Activated CD8-positive, alpha-beta memory T cell treated with anti-CD3 and anti-CD28 coated beads for 24 hours (primary cell): Measurements from ENCODE around the gene LRCOL1.
"Not testable (repeated sequence)": the region's sequence is repeated elsewhere in the genome, so short reads cannot be mapped to it uniquely, and the experiment has no call there.

Source experiments
- DNase-seq: peaks from one replicate; pipeline ENCODE4 v3.0.0-alpha.2; 2020

The LRCOL1 gene

DNA sequence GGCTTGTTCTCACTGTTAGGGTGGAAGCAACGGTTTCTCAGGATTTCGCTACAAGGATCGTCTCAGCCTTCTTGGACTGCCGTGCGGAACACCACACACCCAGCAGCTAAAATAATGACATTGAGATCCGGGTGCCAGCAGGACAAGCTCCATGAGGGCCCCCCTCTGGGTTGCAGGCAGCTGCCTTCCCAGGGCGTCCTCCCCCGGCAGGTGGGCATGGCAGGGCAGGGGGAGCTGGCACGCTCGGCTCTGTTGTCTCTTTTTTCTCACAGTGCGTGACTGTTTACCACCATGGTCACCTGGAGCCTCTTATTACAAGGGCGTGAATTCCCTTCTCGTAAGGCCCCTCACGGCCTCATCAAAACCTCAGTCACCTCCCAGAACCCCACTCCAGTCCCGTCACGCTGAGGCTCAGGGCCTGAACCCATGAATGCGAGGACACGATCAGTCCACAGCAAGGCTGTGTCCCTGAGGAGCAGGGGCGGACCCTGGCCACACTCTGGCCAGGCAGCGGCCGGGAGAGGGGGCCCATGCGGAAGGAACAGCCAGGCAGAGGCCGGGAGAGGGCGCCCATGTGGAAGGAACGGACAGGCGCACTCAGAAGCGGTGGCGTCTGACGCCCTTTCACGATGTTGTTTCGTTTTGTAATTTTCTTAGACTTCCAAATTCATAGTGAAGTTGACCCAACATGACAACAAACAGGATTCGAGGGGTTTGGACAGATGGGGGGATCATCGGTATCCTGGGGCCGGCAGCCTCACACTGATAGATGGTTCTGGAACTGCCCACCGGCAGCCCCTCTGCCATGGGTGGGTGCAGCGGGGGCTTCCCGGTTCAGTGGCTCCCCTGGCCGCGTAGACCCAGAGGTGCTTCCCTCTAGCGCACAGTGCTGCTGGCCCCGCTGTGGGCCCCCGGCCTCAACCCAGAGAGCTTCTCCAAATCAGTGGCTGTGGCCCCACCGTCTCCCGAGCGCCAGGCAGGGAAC is 10.0 kb downstream of the LRCOL1 start:
- DNase-seq, result peak; percentile 73

DNA sequence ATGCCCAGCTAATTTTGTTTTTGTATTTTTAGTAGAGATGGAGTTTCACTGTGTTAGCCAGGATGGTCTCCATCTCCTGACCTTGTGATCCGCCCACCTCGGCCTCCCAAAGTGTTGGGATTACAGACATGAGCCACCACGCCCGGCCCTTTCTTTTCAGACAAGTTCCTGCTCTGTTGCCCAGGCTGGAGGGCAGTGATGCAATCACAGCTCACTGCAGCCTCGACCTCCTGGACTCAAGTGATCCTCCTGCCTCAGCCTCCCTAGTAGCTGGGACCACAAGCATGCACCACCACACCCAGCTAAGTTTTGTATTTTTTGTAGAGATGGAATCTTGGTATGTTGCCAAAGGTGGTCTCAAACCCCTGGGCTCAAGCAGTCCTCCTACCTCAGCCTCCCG is 10.9 kb downstream of the LRCOL1 start:
- not testable (repeated sequence) for DNase-seq

DNA sequence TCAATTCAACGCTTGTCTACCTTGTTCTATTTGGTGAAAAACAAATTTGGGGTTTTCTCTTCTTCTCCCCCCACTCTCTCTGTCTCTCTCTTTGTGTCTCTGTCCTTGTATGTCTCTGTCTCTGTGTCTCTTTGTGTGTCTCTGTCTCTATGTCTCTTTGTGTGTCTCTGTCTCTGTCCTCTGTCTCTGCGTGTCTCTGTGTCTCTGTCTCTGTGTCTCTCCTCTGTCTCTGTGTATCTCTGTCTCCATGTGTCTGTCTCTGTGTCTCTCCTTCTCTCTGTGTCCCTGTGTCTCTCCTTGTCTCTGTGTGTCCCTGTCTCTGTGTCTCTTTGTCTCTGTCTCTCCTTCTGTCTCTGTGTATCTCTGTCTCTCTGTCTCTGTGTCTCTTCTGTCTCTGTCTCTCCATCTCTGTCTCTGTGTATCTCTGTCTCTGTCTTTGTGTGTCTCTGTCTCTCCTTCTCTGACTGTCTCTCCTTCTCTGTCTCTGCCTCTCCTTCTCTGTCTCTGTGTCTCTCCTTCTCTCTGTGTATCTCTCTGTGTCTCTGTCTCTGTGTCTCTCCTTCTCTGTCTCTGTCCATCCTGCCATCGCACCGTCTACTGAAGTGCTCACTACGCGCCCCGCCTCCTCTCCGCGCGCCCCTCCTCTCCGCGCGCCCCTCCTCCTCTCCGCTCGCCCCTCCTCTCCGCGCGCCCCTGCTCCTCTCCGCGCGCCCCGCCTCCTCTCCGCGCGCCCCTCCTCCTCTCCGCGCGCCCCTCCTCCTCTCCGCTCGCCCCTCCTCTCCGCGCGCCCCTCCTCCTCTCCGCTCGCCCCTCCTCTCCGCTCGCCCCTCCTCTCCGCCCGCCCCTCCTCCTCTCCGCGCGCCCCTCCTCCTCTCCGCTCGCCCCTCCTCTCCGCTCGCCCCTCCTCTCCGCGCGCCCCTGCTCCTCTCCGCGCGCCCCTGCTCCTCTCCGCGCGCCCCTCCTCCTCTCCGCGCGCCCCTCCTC is 12.8 kb downstream of the LRCOL1 start:
- no peak for DNase-seq

DNA sequence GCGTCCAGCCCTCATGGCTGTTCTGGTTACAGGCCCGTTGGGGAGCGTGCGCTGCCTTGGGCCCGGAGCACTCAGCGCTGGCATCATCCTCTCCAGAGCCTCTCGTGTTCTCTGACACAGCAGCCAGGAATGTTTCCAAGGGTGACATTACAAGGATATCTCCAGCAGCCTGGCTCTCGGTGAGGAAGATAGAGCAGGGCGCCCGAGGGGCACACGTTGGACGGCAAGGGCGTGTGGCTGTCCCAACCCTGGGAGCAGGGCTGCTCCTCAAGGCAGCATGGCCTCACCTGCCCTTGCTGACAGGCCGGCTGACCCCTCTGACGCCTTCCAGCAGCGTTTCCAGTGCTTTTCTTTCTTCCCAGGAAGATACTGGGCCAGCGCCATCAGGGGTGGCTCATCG is 14.4 kb downstream of the LRCOL1 start:
- no peak for DNase-seq

DNA sequence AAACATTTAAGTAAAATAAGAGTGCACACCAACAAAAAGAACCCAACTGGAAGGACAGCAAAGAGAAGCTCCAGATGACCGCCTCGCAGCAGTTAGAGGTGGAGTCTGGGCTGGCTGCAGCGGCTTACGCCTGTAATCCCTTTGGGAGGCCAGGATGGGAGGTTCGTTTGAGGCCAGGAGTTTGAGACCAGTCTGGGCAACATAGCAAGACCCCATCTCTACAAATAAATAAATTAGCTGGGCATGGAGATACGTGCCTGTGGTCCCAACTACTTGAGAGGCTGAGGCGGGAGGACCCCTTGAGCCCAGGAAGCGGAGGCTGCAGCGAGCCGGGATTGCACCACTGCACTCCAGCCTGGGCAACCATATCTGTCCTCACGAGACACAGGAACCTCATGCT is 15.2 kb downstream of the LRCOL1 start:
- DNase-seq, result no peak

DNA sequence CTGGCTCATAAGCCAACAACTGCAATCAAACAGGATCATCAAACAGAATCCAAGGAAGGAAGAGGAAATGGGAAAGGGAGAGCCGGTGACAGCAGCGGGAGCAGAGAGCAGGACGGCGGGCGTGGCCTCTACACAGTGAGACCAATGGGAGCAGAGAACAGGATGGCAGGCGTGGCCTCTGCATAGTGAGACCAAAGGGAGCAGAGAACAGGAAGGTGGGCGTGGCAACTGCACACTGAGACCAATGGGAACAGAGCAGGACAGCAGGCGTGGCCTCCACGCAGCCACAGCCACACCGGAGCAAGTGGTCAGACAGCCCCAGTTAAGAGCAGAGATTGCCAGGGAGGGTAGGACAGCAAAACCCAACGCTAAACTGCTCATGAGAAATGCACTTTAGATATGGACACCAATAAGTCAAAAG is 16.4 kb downstream of the LRCOL1 start:
- no peak for DNase-seq

DNA sequence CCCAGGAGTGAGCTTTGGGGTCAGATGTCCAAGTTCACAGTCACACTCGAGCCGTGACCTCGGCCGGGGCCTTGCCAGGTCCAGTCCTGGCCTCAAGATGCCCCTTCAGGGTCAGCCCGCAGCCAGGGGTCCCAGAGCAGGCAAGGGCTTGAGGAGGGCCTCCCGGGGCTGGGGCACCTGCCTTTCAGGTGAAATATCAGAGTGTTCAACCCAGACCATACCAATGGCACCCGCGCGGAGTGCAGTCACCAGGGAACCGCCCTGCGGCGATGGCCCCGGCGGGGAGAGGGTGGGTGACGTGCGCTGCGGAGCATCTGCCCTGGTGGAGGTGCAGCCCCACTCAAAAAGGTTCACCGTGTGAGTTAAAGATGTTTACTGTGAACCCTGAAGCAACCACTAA is 16.9 kb downstream of the LRCOL1 start:
- DNase-seq, result no peak

DNA sequence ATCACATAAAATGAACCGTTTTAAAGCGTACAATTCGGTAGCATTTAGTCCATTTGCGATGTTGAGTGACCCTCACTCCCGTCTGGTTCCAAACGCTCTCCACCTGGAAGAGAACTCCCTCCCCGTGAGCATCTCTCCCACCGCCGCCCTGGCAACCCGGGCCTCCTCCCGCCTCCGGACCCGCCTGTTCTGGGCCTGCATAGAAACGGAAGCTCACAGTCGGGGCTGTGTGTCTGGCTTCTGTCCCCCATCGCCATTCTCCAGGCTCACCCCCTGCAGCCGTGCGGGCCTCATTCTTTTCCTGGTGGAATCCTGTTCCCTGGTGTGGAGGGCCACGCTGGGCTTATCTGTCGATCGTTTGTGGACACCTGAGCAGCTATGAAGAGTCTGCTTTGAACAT is 17.3 kb downstream of the LRCOL1 start:
- DNase-seq, result no peak

DNA sequence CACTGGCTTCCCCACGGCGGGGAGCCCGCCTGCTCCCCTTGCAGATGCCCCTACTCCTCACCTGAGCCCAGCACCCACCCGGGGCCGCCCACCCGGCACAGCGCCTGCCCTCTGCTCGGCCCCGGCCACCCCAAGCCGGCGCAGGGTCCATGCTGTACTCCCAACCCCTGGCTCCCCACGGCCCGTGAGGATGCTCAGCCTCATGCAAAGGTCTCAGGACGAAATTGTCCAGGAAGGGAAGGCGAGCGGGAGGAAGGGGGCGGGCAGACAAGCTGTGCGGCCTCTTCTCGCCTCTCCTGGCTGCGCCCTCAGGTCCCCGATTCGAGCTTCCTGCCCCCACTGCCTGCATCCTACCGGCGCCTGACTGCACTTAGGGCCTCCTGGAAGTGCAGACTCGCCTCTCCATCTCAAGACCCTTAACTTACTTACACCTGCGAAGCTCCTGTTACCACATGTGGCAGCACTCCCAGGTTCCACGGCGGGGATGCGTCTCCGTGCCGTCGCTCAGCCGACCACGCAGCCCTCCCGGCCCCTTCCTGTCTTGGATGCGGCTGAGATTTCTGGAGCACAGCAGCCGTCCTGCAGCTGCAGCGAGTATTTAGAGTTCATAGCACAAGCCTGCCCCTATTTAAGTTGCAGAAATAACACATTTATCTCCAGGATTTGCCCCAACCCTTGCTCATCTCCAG is 18.0 kb downstream of the LRCOL1 start:
- DNase-seq, result no peak

DNA sequence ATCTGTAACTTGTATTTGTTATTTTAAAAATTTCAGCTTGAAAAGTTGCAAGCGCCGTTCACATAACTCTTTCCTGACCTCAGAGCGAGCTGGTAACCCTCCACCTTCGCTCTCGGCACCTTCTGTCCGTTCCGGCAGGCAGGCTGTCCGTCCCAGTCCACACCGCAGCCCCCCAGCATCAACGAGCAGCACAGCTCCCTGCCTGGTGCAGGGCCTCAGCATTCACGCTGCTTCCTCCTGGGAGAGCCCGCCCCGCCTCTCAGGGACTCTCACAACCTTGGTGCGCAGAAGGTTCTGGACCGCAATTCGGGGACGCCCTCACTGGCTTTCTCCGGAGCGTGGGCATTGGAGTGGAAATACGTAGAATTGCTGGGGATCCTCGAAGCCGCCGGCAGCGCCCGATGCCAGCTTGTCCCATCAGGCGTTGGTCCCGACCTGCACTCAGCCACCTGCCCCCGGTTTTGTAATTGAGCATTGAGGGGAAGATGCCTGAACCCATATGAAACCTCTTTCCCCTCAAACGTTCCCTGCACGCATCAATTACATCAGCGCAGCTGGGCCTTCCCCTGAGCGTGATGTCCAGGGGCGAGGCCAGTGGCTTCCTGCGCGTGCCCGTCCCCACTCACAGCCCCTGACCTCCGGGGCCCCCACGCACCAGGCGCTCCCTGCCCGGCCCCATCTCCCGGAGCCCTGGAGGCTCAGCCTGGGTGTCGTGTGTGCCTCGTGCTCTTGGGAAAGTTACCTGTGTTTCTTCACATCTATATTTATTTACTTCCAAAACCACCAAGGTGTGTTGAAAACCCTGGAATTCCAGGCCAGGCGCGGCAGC is 19.1 kb downstream of the LRCOL1 start:
- DNase-seq, result no peak

DNA sequence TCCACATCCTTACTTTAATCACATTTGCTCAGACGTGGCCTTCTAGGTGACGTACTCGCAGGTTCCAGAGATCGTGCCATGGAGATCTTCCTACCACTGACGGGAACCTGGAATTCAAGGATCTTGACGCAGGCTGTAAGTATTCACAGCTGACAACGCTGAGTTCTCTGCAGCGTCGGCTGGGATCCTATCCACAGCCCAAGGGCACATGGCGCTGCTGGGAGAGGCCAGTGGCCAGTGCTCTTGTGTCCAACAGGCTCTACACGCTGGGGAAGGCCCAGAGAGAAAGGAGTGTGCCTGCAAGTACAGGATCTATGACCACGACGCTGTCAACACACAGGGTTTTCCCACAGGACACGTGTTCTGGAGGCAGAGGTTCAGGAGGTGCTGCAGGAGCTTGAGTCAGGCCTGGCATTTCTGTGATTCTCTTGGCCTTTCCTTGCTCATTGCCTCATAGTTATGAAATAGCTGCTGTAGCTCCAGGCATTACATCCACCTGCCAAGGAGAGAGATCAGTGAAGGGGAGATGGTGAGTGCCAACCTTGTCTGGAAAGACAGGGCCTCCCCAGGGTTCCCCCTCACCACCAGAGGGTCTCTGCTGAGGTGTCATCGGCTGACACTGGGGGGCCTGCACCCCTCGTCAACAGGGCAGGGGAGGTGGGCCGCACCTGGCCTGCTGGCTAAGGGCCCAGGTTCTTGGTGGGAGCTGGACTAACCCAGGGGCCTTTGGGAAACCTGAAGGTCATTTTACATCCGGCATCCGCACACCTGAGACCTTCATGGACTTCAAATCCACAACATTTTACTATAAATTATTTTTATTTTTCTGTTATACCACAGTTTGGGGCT is 21.3 kb downstream of the LRCOL1 start:
- DNase-seq, result no peak

DNA sequence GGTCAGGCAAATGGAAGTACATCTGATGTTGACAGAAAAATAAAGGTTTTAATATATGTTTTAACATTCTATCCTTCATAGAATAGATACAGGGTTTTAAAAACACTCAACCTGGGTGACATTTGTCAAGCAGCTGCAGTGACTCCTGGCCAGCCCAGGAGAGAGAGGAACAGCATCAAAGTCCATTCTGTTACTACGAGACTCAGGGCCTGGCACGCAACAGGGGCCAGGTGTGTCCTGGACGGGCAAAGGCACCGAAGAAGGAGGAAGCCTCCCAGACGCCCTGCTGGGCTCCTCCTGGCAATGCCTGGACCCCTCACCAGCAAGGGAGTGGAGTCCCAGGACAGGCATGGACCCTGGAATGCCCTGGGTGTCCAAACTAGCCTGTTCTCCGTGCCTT is 22.1 kb downstream of the LRCOL1 start:
- no peak for DNase-seq

DNA sequence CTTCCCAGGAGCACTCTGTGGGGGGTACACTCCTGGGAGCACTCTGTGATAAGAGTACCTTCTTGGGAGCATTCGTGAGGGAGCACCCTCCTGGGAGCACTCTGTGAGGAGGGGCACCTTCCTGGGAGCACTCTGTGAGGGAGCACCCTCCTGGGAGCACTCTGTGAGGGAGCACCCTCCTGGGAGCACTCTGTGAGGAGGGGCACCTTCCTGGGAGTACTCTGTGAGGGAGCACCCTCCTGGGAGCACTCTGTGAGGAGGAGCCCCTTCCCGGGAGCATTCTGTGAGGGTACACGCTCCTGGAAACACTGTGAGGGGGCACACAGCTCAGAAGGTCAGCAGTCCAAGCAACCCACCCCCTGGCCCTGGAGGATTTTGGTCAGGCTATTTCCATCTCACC is 22.6 kb downstream of the LRCOL1 start:
- DNase-seq, result no peak

DNA sequence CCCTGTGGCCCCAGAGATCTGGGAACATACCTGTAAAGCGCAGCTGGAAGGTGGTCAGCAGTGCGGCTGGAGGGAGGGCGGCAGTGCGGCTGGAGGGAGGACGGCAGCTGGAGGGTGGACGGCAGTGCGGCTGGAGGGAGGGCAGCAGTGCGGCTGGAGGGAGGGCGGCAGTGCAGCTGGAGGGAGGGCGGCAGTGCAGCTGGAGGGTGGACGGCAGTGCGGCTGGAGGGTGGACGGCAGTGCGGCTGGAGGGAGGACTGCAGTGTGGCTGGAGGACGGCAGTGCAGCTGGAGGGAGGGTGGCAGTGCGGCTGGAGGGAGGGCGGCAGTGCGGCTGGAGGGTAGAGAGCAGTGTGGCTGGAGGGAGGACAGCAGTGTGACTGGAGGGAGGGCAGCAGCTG is 23.5 kb downstream of the LRCOL1 start:
- DNase-seq, result no peak

DNA sequence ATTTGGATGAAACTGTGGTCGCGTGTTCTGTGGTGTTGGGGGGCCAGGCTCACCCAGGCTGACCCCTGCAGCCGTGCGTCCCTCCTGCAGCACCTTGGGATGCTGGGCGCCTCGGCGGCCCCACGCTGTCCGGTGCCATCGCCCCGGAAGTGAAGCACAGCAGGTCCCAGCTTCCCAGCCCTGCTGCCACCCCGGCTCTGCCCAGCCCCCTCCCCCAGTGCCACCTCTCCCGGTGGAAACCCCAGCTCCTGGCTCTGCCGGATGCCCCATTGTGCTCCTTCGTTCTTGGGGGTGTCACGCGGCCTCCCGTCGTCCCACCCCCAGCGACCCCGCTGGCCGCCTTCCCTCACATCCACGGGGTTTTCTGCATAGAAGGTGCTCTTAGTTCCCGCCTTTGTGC is 25.2 kb downstream of the LRCOL1 start:
- DNase-seq, result no peak

DNA sequence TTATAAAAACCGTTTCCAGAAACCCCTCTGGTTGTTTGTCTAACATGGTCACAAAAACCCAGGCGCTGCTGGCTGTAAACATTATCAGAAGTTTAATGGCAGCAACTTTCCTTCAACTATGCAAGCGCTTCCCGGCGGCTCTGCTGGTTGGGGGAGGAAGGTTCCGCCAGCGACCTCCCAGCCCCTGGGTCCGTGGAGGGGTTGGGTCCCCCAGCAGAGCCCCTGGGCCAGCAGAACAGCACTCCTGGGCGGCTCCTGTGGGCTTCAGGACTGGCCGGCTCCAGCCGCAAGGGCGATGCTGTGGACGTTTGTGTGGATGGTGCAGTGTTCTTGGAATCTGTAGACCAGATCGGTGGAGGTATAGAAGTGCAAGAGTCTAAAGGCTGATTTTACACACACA is 26.0 kb downstream of the LRCOL1 start:
- no peak for DNase-seq

DNA sequence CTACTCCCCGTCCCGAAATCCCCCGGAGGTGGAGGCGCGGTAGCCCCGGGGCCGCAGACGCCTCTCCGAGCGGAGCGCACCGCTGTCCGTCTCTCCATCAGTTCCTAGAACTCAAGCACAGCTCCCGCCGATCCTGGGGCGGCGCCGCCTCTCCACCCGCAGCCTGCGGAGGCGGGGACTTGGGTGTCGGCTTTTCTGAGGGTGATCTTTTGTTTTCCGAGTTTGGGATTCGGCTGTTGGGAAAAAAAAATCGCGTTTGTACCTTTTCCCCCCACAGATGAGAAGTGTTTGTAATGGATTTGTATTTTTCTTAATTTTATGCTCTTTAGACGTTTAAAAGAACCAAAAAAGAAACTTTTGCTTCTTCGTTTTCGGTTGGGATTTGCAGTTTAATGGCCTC is 26.6 kb downstream of the LRCOL1 start:
- no peak for DNase-seq

DNA sequence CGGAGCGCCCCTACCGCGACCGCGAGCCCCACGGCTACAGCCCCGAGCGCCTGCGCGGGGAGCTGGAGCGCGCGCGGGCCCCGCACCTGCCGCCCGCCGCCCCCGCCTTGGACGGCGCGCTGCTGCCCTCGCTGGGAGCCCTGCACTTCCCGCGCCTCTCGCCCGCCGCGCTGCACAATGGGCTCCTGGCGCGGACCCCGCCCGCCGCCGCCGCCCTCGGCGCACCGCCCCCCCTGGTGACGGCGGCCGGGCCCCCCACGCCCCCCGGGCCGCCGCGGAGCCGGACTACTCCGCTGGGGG is 27.0 kb downstream of the LRCOL1 start:
- DNase-seq, result no peak

DNA sequence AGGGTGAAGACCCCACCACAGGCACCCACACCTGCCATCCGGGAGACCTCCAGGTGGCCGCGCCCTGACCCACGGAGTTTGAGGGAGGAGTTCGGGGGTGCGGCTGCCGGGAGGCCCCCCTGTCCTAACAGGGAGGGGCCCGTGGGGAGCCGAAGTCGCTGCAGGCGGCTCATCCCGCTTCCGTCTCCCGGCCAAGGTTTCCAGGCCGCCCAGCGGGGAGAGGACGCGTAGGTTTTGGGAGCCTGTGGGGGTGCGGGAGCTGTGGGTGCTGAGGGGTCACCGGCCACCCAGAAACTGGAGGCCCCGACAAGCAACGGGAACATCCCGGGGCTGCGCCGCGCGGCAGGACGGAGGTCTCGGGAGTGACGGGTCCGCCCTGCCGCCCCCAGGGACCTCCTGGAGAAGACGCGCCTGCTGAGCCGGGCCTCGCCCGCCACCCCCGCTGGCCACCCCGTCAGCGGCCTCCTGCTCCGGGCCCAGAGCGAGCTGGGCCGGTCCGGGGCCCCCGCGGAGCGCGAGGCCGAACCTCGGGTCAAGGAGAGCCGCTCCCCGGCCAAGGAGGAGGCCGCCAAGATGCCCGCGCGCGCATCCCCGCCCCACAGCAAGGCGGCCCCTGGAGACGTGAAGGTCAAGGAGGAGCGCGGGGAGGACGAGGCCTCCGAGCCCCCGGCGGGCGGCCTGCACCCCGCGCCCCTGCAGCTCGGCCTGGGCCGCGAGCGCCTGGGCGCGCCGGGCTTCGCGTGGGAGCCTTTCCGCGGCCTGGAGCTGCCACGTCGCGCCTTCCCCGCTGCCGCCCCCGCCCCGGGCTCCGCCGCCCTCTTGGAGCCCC is 27.6 kb downstream of the LRCOL1 start:
- DNase-seq, result no peak

DNA sequence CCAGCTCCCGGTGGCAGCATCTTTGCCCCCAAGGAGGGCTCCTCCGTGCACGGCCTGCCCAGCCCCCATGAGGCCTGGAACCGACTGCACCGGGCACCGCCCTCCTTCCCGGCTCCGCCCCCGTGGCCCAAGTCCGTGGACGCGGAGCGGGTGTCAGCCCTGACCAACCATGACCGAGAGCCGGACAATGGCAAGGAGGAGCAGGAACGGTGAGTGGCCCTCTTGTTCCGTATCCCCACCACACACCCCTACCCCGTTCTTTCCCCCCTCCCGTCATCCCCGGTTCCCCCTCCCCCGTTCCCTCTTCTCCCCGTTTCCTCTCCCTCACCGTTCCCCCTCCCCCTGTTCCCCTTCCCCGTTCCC is 28.3 kb downstream of the LRCOL1 start:
- no peak for DNase-seq
